ENCODE results near the gene ELMO1. TPM values are rescaled to one million over a fixed set of nuclear protein-coding genes. Genes with fewer than 3 reads are reported as not detected.

Gene ELMO1
- total RNA-seq, 1 experiment from 2014 or later = 1.1 TPM

- Histone ChIP-seq H3K36me3 (ENCODE audit: control insufficient read depth in 1 of 2, insufficient read depth in 2 of 2, low read length in 2 of 2) (no peaks in the 10 kb centered on the region), H3K79me2 (ENCODE audit: insufficient read depth, low read length) (no peaks in the 10 kb centered on the region), H4K20me1 (ENCODE audit: insufficient read depth) (no peaks in the 10 kb centered on the region), H2AFZ (ENCODE audit: low read depth, low read length, poor library complexity, severe bottlenecking) (no peak overlapping the region), H3K9ac (ENCODE audit: low read length) (no peak overlapping the region), H3K9me2 (ENCODE audit: insufficient read depth) (no peaks in the 10 kb centered on the region), H3K4me2 (ENCODE audit: low read length) (no peak overlapping the region), H3K27ac (ENCODE audit: low read depth, low read length) (no peak overlapping the region), H3K27me3 (ENCODE audit: insufficient read depth, low read length) (no peaks in the 10 kb centered on the region), H3K4me3 (replicated peaks in 1 of 2; ENCODE audit: low read depth in 1 of 2, low read length in 2 of 2) (no peak overlapping the region), H3K4me1 (ENCODE audit: control insufficient read depth in 1 of 2, insufficient read depth in 2 of 2, low read length in 2 of 2) (no peaks in the 10 kb centered on the region), H3K9me3 (ENCODE audit: control insufficient read depth in 1 of 2, insufficient read depth in 1 of 2, low read depth in 1 of 2, low read length in 2 of 2) (no peaks in the 10 kb centered on the region)
- intact Hi-C loops (cut with micrococcal nuclease) = no loop called here
- RAD21 ChIA-PET (ENCODE audit: low non-redundant PET in 1 of 2, low total read pairs in 2 of 2, uncharacterized antibody in 2 of 2, unreplicated experiment in 2 of 2) = no interaction called here
- POLR2A ChIA-PET = no interaction called here
- BruUV-seq (replicated peaks) = no TSS peak
- ATAC-seq (no peak), DNase-seq (ENCODE audit: low read depth, low spot score) (no peak)
- CTCF ChIA-PET = no interaction called here
- TF ChIP-seq TCF7L2 (IDR thresholded peaks at IDR 0.05; ENCODE audit: borderline replicate concordance, extremely low read depth, insufficient read depth, insufficient read length) (no peak), CTCF (IDR thresholded peaks at IDR 0.05 in 2 of 3, conservative IDR thresholded peaks at IDR 0.05 in 1 of 3; ENCODE audit: borderline replicate concordance in 1 of 3, insufficient read depth in 1 of 3, low read depth in 2 of 3, low read length in 2 of 3) (no peak), FOSL1 (IDR thresholded peaks at IDR 0.05; ENCODE audit: low read depth) (no peak), POLR2A (IDR thresholded peaks at IDR 0.05; ENCODE audit: borderline replicate concordance, extremely low read depth, insufficient read depth, insufficient read length) (no peak)
Observed at GRCh38 chr7:37144423-37144822, 304.2 kb downstream of the ELMO1 start.

GRCh38 chr7:37142958-37143357 lies 305.7 kb downstream of the ELMO1 start:
- ChIA-PET POLR2A (no interaction called here), CTCF (no interaction called here), RAD21 (ENCODE audit: low non-redundant PET in 1 of 2, low total read pairs in 2 of 2, uncharacterized antibody in 2 of 2, unreplicated experiment in 2 of 2) (no interaction called here)
- H3K4me3 ChIP-seq (replicated peaks in 1 of 2; ENCODE audit: low read depth in 1 of 2, low read length in 2 of 2) = no peak overlapping the region
- no peaks in the 10 kb centered on the region for H3K79me2 ChIP-seq (ENCODE audit: insufficient read depth, low read length)
- ATAC-seq = no peak
- H3K4me1 ChIP-seq (ENCODE audit: control insufficient read depth in 1 of 2, insufficient read depth in 2 of 2, low read length in 2 of 2) = no peaks in the 10 kb centered on the region
- intact Hi-C loops (cut with micrococcal nuclease) = no loop called here
- H3K9ac ChIP-seq (ENCODE audit: low read length) = no peak overlapping the region
- no peaks in the 10 kb centered on the region for H3K36me3 ChIP-seq (ENCODE audit: control insufficient read depth in 1 of 2, insufficient read depth in 2 of 2, low read length in 2 of 2)
- H3K9me2 ChIP-seq (ENCODE audit: insufficient read depth) = no peaks in the 10 kb centered on the region
- no peak overlapping the region for H3K4me2 ChIP-seq (ENCODE audit: low read length)
- no peak overlapping the region for H3K27ac ChIP-seq (ENCODE audit: low read depth, low read length)
- no TSS peak for BruUV-seq (replicated peaks)
- no peaks in the 10 kb centered on the region for H4K20me1 ChIP-seq (ENCODE audit: insufficient read depth)
- no peak for DNase-seq (ENCODE audit: low read depth, low spot score)
- H3K9me3 ChIP-seq (ENCODE audit: control insufficient read depth in 1 of 2, insufficient read depth in 1 of 2, low read depth in 1 of 2, low read length in 2 of 2) = no peaks in the 10 kb centered on the region
- no peak overlapping the region for H2AFZ ChIP-seq (ENCODE audit: low read depth, low read length, poor library complexity, severe bottlenecking)
- H3K27me3 ChIP-seq (ENCODE audit: insufficient read depth, low read length) = no peaks in the 10 kb centered on the region
- TF ChIP-seq YY1 (IDR thresholded peaks at IDR 0.05; ENCODE audit: extremely low read depth, insufficient replicate concordance, low read depth, low read length) (no peak), FOSL1 (IDR thresholded peaks at IDR 0.05; ENCODE audit: low read depth) (no peak), POLR2AphosphoS5 (IDR thresholded peaks at IDR 0.05; ENCODE audit: low read depth, low read length) (no peak), POLR2A (IDR thresholded peaks at IDR 0.05; ENCODE audit: borderline replicate concordance, extremely low read depth, insufficient read depth, insufficient read length) (no peak), CBX3 (IDR thresholded peaks at IDR 0.05; ENCODE audit: low read depth) (no peak), ZBTB33 (IDR thresholded peaks at IDR 0.05; ENCODE audit: extremely low read depth, insufficient replicate concordance, low read length) (no peak), TCF7L2 (IDR thresholded peaks at IDR 0.05; ENCODE audit: borderline replicate concordance, extremely low read depth, insufficient read depth, insufficient read length) (no peak), SP1 (IDR thresholded peaks at IDR 0.05; ENCODE audit: low read depth) (no peak), REST (IDR thresholded peaks at IDR 0.05; ENCODE audit: low read depth) (no peak), MAX (IDR thresholded peaks at IDR 0.05) (no peak), SIN3A (IDR thresholded peaks at IDR 0.05; ENCODE audit: low read depth) (no peak)
